Measurements from ENCODE around the gene LIMS1.
"Not testable (repeated sequence)": the region's sequence is repeated elsewhere in the genome, so short reads cannot be mapped to it uniquely, and the experiment has no call there.

Gene LIMS1

DNA sequence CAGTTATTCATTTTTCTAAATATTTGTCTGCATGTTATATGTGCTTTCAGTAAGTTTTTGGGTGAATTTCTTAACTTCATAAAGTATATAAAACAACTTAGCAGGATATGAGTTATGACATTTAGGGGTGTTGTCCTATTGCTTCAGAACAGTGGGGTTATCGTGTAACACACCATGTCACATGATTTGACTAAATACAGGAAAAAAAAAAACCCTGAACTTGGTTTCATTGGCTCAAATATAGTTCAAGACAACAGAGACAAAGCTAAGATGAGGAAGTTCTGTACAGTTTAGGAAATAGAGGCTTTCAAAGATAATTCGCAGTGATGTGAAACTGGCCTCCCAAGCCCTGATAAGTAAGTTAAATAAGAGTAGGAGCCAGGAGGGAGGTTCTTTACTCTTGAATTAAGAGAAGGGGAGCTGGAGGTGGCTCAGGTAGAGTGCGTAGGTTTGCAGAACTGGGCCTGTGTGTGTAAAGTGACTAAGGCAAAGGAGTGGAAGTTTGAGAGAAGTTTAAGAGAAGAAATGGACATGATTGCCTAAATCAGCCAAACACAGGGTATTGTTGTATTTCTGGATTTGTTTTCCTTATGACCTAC lies 53.9 kb downstream of the LIMS1 start:
- DNase-seq = no peak

DNA sequence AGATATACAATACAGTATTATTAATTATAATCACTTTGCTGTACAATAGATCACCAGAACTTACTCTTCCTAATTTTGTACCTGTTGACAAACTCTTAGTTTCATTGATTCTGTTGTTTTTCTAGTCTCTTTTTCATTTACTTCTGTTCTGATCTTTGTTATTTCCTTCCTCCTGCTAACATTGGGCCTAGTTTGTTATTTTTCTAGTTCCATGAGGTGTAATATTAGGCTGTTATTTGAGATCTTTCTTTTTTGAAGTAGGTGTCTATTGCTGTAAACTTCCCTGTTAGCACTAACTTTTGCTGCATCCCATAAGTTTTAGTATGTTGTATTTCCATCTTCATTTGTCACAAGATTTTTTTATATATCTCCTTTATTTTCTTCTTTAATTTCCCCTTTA lies 55.1 kb downstream of the LIMS1 start:
- DNase-seq = no peak

DNA sequence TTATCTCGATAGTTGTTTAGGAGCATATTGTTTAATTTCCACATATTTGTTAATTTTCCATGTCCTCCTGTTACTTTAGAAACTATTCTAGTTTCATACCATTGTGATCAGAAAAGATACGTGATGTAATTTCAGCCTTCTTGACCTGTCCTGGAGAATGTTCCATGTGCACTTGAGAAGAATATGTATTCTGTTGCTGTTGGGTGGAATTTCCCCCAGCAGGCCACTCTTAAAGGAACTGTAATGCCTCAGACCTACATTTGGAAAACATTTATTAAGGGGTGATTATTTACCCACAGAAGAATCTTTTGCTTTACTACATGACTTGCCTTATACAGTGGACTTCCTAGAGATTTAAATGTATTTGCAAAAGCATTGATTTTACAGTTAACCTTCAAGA lies 55.5 kb downstream of the LIMS1 start:
- DNase-seq = no peak

GRCh38 chr2:108591163-108591562 lies 56.9 kb downstream of the LIMS1 start:
- no peak for DNase-seq

GRCh38 chr2:108593547-108594098 lies 59.4 kb downstream of the LIMS1 start:
- no peak for DNase-seq

- no peak for DNase-seq
Measured at GRCh38 chr2:108594132-108594981, 60.1 kb downstream of the LIMS1 start.

DNA sequence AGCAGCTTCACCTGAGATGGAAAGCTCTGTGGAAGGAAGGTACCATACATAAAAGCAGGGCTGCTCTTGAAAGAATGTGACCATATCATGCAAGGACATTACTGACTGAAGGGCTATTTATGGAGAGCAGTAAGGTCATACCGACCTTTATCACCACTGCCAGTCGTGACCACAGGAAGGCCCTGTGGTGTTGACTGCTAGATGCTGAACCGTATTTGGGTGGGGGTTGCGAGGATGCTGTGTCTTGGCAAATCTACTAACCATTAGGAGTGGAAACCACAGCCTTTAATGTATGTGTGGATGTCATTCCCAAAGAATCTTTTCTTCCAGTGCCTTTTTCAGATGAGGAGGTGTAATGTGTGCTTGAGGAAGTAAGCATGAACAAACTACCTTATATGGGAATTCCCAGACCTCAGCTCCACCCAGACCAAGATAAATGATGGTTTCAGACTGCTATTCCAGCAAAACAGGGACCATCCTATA lies 60.8 kb downstream of the LIMS1 start:
- no peak for DNase-seq

- not testable (repeated sequence) for DNase-seq
Measured at GRCh38 chr2:108595771-108596170, 61.5 kb downstream of the LIMS1 start.

DNA sequence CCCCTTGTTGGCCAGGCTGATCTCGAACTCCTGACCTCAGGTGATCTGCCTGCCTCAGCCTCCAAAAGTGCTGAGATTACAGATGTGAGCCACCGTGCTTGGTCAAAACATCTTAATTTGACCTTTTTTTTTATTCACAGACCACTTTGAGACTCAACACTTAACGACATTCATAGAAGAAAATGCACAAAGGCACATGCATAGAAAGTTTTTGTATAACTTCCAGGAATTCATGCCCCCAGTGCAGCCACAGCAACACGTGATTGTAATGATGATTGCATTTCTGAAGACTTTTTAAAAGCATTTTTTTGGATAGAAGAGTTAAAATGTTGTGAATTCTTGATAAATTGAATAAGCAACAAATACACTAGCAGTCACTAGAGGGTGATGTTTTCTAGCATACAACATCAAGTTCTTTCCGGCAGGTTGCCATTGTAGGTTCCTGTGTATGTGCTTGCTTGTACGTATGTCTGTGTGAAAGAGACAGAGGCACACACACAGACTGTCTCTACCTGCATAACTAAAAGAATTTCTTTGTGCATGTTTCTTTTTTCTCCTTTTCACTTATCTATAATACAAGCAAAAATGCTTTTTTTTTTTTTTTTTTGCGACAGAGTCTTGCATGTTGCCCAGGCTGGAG lies 63.0 kb downstream of the LIMS1 start:
- DNase-seq = not testable (repeated sequence)

GRCh38 chr2:108601199-108601598 lies 66.9 kb downstream of the LIMS1 start:
- DNase-seq = not testable (repeated sequence)

- DNase-seq = no peak
Measured at GRCh38 chr2:108602422-108602821, 68.2 kb downstream of the LIMS1 start.

- no peak for DNase-seq
Measured at GRCh38 chr2:108604196-108604595, 69.9 kb downstream of the LIMS1 start.

GRCh38 chr2:108605947-108606346 lies 71.7 kb downstream of the LIMS1 start:
- DNase-seq = no peak

DNA sequence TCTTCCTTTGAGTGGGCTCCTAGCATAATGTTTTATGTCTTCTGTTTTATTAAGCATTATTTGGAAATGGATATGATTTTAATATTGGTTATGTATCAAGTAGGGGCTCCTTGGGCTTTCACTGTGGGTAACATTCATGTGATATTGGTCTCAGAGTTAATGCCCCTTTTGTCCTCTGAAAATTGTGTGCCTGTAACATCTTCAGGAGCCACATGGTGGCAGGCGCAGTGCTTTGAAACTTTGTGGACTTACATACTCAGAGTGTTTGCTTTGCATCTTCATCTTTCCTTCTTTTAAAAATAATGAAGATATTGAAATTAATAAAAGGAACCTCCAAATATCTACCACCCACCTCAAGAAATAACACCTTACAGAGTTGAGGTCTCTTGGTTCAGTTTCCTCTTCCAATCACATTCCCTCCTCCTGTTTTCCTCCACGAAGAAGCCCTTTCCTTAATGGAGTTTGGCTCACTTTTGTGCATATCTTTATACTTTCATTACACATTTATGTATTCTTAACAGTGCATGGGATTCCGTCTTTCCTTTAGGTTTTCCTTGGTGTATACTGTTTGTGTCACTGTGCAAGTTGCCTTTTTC lies 73.5 kb downstream of the LIMS1 start:
- no peak for DNase-seq

DNA sequence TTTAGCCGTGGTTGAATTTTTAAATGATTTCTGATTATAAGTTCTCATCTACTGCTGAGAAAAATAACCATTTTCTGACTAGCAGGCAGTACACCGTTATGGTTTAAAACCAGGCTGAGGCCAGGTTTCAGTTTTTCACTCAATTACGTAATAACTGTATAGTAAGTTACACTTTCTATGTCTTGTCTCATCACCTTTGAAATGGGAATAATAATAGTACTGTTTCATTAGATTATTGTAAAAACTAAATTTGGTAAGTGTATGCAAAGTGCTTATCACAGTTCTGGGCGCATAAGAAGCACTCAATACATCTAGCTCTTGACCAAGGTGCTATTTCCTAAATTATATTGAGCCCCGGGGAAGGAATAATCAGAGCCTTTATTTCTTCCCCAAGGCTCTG lies 76.8 kb downstream of the LIMS1 start:
- no peak for DNase-seq

DNA sequence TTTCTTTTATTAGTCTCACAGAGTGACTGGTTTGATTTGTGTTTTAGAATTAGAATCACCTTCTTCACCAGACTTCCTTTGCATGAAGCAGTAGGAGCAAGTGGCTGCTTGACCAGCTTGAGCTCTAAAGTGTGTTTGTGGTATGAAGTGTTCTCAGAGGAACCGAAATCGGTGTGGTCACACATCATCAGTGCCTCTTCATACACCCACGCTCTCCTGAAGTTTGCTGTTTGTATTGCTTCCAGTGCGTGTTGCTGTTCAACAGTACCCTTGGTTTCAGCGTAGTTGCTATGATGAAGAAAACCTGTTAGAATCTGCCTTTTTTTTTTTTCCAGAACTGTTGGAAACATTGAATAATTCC lies 77.9 kb downstream of the LIMS1 start:
- no peak for DNase-seq

DNA sequence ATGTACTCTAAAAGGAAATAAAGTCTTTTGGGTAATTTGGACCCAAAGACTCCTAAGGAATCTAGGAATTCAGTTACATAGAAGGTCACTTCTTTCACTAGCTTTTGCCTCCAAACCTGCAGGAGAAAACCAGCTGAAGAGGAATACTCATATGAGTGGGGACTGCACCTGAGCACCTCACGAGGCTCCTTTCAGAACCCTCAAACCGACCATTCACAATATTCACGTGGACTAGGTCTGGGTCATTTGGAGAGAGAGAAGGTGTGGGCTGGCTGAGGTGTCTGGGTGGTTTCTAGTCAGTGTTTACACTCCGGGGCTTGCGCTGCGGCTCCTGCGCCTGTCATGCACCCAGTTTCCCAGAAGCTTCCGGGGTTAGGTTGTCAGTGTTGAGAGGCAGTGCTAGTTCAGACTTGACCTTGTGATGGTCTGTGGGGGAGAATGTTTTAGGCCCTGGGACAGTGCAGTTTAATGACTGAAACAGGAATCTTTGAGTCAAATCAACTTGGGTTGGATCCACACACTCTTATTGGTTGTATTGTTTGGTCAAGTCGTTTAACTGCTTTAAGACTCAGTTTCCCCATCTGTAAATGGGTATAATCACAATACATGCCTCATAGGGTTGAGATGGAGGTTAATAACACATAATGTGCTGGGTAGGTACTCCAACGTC lies 78.4 kb downstream of the LIMS1 start:
- DNase-seq = no peak

GRCh38 chr2:108613261-108614042 lies 79.2 kb downstream of the LIMS1 start:
- no peak for DNase-seq

- DNase-seq = no peak
Measured at GRCh38 chr2:108614043-108614545, 79.8 kb downstream of the LIMS1 start.

- no peak for DNase-seq
Measured at GRCh38 chr2:108614659-108615058, 80.4 kb downstream of the LIMS1 start.

GRCh38 chr2:108615480-108616090 lies 81.3 kb downstream of the LIMS1 start:
- no peak for DNase-seq

Data from NCI-H2227 treated with DMSO at 0.1 percent for 48 hours (cell line).